Activated CD4-positive, alpha-beta T cell treated with anti-CD3 and anti-CD28 coated beads, Interleukin-2, Interleukin-6, amounts not matched to agents 100 ng/mL and 50 ng/mL, durations not matched to agents 16 hours and 8 hours (primary cell): ENCODE results near the gene HMX1.

Source experiments
- DNase-seq: peaks from one replicate; pipeline ENCODE4 v3.0.0-alpha.2; 2020

The HMX1 gene

GRCh38 chr4:8838961-8839431 lies 32.6 kb downstream of the HMX1 start:
- no peak for DNase-seq

- no peak for DNase-seq
Observed at GRCh38 chr4:8838296-8838960, 33.2 kb downstream of the HMX1 start.

GRCh38 chr4:8837181-8837841 lies 34.3 kb downstream of the HMX1 start:
- DNase-seq = no peak

- no peak for DNase-seq
Observed at GRCh38 chr4:8836664-8837171, 34.9 kb downstream of the HMX1 start.

- DNase-seq = no peak
Observed at GRCh38 chr4:8835521-8836365, 35.9 kb downstream of the HMX1 start.

GRCh38 chr4:8834681-8835220 lies 36.9 kb downstream of the HMX1 start:
- DNase-seq = no peak

- no peak for DNase-seq
Observed at GRCh38 chr4:8832113-8832915, 39.3 kb downstream of the HMX1 start.

- DNase-seq = no peak
Observed at GRCh38 chr4:8831221-8832112, 40.2 kb downstream of the HMX1 start.

GRCh38 chr4:8830611-8831200 lies 40.9 kb downstream of the HMX1 start:
- DNase-seq = no peak

- DNase-seq = no peak
Observed at GRCh38 chr4:8830056-8830455, 41.6 kb downstream of the HMX1 start.

GRCh38 chr4:8829584-8829983 lies 42.1 kb downstream of the HMX1 start:
- DNase-seq = no peak

- DNase-seq = no peak
Observed at GRCh38 chr4:8828869-8829268, 42.8 kb downstream of the HMX1 start.

- DNase-seq = no peak
Observed at GRCh38 chr4:8821151-8821950, 50.3 kb downstream of the HMX1 start.

GRCh38 chr4:8820178-8821102 lies 51.2 kb downstream of the HMX1 start:
- no peak for DNase-seq

GRCh38 chr4:8819473-8820177 lies 52.0 kb downstream of the HMX1 start:
- DNase-seq = no peak

GRCh38 chr4:8819019-8819418 lies 52.6 kb downstream of the HMX1 start:
- no peak for DNase-seq

- DNase-seq = no peak
Observed at GRCh38 chr4:8818063-8818881, 53.4 kb downstream of the HMX1 start.

- DNase-seq = no peak
Observed at GRCh38 chr4:8817813-8818062, 53.9 kb downstream of the HMX1 start.
